Astrocyte (in vitro differentiated cells and primary cell): ENCODE measurements around the gene SUSD6. TPM values are rescaled to one million over a fixed set of nuclear protein-coding genes. Genes with fewer than 3 reads are reported as not detected.

Experiments used
- DNase-seq: peaks from one replicate; pipeline ENCODE4 v3.0.0-alpha.2; 2010; ENCODE audit warnings: low read depth
- FAIRE-seq: peaks from 2 replicates; lab custom pipeline; 2011; peaks lifted over from hg19 to GRCh38; lab: Jason Lieb, UNC
- H2AFZ ChIP-seq: 2 replicates; pipeline ENCODE4 v1.6.0; 2012; ENCODE audit warnings: low read depth, low read length, inconsistent platforms
- H3K27ac ChIP-seq: 2 replicates; pipeline ENCODE4 v1.5.1; 2011; ENCODE audit warnings: low read depth, low read length, inconsistent platforms
- H3K27me3 ChIP-seq: 2 replicates; pipeline ENCODE4 v1.6.0; 2011; ENCODE audit warnings: low read length, inconsistent platforms; ENCODE audit not compliant: insufficient read depth
- H3K36me3 ChIP-seq: 2 replicates; pipeline ENCODE4 v1.5.1; 2011; ENCODE audit warnings: low read length, inconsistent platforms; ENCODE audit not compliant: insufficient read depth
- H3K4me1 ChIP-seq: 2 replicates; pipeline ENCODE4 v1.5.1; 2011; ENCODE audit warnings: low read length, inconsistent platforms; ENCODE audit not compliant: insufficient read depth
- H3K4me2 ChIP-seq: 2 replicates; pipeline ENCODE4 v1.6.0; 2012; ENCODE audit warnings: low read length, inconsistent platforms
- H3K4me3 ChIP-seq: 2 replicates; pipeline ENCODE4 v1.5.1; 2011; ENCODE audit warnings: low read depth, mild to moderate bottlenecking, low read length, inconsistent platforms; ENCODE audit not compliant: insufficient read depth
- H3K79me2 ChIP-seq: 2 replicates; pipeline ENCODE4 v1.6.0; 2012; ENCODE audit warnings: mild to moderate bottlenecking, low read length, inconsistent platforms; ENCODE audit not compliant: insufficient read depth
- H3K9ac ChIP-seq: 2 replicates; pipeline ENCODE4 v1.6.0; 2012; ENCODE audit warnings: mild to moderate bottlenecking, low read length, inconsistent platforms
- H3K9me3 ChIP-seq: 2 replicates; pipeline ENCODE4 v1.5.1; 2012; ENCODE audit warnings: low read depth, mild to moderate bottlenecking, low read length, inconsistent platforms; ENCODE audit not compliant: insufficient read depth
- H4K20me1 ChIP-seq: 2 replicates; pipeline ENCODE4 v1.6.0; 2012; ENCODE audit warnings: low read length, inconsistent platforms; ENCODE audit not compliant: insufficient read depth
- H3K27ac Mint-ChIP-seq: one replicate; pipeline ENCODE4 v1.8.0; 2021; ENCODE audit warnings: mild to moderate bottlenecking, mixed read lengths; ENCODE audit not compliant: unreplicated experiment
- H3K27me3 Mint-ChIP-seq: one replicate; pipeline ENCODE4 v1.8.0; 2021; ENCODE audit warnings: low read depth, mixed read lengths; ENCODE audit not compliant: unreplicated experiment
- H3K36me3 Mint-ChIP-seq: one replicate; pipeline ENCODE4 v1.8.0; 2021; ENCODE audit warnings: low read depth, mixed read lengths; ENCODE audit not compliant: unreplicated experiment
- H3K4me1 Mint-ChIP-seq: one replicate; pipeline ENCODE4 v1.8.0; 2021; ENCODE audit warnings: low read depth, mixed read lengths; ENCODE audit not compliant: unreplicated experiment
- H3K4me3 Mint-ChIP-seq: one replicate; pipeline ENCODE4 v1.8.0; 2021; ENCODE audit warnings: mild to moderate bottlenecking, moderate library complexity, mixed read lengths; ENCODE audit not compliant: unreplicated experiment
- H3K9me3 Mint-ChIP-seq: one replicate; pipeline ENCODE4 v1.8.0; 2021; ENCODE audit warnings: mild to moderate bottlenecking, mixed read lengths; ENCODE audit not compliant: unreplicated experiment
- EZH2 ChIP-seq: IDR thresholded peaks from 2 replicates; pipeline ENCODE4 v1.6.1; 2012; ENCODE audit warnings: mild to moderate bottlenecking, low read length, inconsistent platforms; ENCODE audit not compliant: insufficient read depth
- total RNA-seq: library from RNA; stranded (reverse); gene quantifications from 2 replicates; pipeline ENCODE4 v1.2.1, GENCODE V29; 2021
- TF ChIP-seq, protein P1 (sequence below): IDR thresholded peaks from 2 replicates; pipeline ENCODE4 v1.5.1; 2011; ENCODE audit warnings: low read depth, mild to moderate bottlenecking, inconsistent platforms, low read length, moderate library complexity; ENCODE audit not compliant: insufficient read depth

The SUSD6 gene
- total RNA-seq, 1 donor from 2014 or later, result 25.6 TPM

DNA sequence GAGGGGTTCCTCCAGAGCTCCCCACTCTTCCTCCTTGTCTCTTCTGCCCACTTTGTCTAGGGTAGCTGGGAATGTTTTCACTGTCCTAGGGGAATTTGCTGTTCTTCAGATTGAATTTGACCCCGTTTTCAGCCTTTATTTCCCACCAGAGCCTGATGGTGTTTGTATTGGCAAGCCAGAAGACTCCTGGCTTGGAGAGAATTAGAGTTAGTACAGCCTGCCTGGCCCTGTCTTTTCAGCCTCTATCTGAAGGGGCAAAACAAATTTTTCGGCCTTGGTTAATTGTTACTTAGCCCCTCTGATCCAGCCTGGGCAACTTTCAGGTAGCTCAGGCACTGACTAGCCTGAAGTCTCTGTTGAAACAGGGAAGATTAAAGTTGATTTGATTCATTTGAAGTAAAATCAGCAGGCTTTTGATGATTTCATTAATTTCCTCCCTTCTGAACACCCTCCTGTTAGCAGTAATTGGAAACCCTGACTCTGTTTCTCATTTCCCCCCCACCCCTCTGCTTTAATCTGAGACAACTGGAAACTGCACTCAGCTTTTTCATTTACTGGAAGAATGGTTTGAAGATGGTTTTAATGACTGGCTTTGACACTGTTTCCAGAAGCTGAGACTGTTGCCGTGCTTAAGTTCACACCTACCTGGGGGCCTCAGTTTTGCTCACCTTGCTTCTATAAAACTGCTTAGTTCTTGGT, 63.3 kb downstream of the SUSD6 start:
- Histone ChIP-seq H3K27ac (no peak overlapping the region), H4K20me1 (peaks cover 82% of the 10 kb centered on the region), H3K27me3 (no peaks in the 10 kb centered on the region), H3K9me3 (no peaks in the 10 kb centered on the region), H2AFZ (no peak overlapping the region), H3K79me2 (peaks cover 72% of the 10 kb centered on the region), H3K4me3 (no peak overlapping the region), H3K9ac (no peak overlapping the region), H3K36me3 (no peaks in the 10 kb centered on the region), H3K4me2 (no peak overlapping the region), H3K4me1 (peaks cover 10% of the 10 kb centered on the region)
- TF ChIP-seq EZH2, result no peak
- TF ChIP-seq, protein P1, sequence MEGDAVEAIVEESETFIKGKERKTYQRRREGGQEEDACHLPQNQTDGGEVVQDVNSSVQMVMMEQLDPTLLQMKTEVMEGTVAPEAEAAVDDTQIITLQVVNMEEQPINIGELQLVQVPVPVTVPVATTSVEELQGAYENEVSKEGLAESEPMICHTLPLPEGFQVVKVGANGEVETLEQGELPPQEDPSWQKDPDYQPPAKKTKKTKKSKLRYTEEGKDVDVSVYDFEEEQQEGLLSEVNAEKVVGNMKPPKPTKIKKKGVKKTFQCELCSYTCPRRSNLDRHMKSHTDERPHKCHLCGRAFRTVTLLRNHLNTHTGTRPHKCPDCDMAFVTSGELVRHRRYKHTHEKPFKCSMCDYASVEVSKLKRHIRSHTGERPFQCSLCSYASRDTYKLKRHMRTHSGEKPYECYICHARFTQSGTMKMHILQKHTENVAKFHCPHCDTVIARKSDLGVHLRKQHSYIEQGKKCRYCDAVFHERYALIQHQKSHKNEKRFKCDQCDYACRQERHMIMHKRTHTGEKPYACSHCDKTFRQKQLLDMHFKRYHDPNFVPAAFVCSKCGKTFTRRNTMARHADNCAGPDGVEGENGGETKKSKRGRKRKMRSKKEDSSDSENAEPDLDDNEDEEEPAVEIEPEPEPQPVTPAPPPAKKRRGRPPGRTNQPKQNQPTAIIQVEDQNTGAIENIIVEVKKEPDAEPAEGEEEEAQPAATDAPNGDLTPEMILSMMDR, result no peak
- FAIRE-seq (no peak), DNase-seq (no peak)
- no peaks in the 10 kb centered on the region for H3K9me3 Mint-ChIP-seq
- H3K27me3 Mint-ChIP-seq, result no peaks in the 10 kb centered on the region
- peaks cover 9% of the 10 kb centered on the region for H3K4me1 Mint-ChIP-seq
- no peak overlapping the region for H3K27ac Mint-ChIP-seq
- peaks cover 10% of the 10 kb centered on the region for H3K36me3 Mint-ChIP-seq
- H3K4me3 Mint-ChIP-seq, result no peak overlapping the region

- Histone ChIP-seq H4K20me1 (peaks cover 82% of the 10 kb centered on the region), H3K9ac (no peak overlapping the region), H3K36me3 (no peaks in the 10 kb centered on the region), H3K27me3 (no peaks in the 10 kb centered on the region), H3K9me3 (no peaks in the 10 kb centered on the region), H3K27ac (no peak overlapping the region), H3K4me3 (no peak overlapping the region), H2AFZ (no peak overlapping the region), H3K4me1 (peaks cover 10% of the 10 kb centered on the region), H3K4me2 (no peak overlapping the region), H3K79me2 (peaks cover 68% of the 10 kb centered on the region)
- peaks cover 5% of the 10 kb centered on the region for H3K4me1 Mint-ChIP-seq
- H3K9me3 Mint-ChIP-seq, result no peaks in the 10 kb centered on the region
- H3K27ac Mint-ChIP-seq, result no peak overlapping the region
- FAIRE-seq (no peak), DNase-seq (no peak)
- TF ChIP-seq, protein P1, result no peak
- no peak for TF ChIP-seq EZH2
- H3K4me3 Mint-ChIP-seq, result no peak overlapping the region
- peaks cover 6% of the 10 kb centered on the region for H3K36me3 Mint-ChIP-seq
- no peaks in the 10 kb centered on the region for H3K27me3 Mint-ChIP-seq
Observed at GRCh38 chr14:69675245-69675583, 63.8 kb downstream of the SUSD6 start.

DNA sequence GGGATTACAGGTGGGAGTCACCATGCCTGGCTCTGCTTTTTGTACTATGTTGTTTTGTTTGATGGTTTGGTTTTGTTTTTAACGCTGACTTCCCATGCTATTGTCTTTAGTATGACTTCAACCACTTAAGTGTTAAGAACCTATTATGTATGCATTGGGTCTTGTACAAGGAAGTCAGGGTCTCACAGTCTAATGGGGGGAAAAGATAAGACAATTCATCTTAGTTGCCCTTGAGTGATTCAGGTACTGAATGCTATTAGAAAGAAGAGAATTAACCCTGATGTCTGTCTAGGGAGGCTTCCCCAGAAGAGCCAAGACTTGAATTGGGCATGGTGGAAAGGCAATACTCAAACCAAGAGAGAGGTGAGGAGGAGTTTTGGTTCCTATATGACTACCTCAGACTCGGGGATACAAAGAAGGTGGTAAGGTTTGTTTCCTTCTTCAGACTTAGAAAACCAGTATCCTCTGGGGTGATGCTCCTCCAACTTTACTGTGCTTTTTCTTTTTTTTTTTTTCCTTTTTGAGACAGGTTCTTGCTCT, 64.6 kb downstream of the SUSD6 start:
- Histone ChIP-seq H2AFZ (no peak overlapping the region), H3K4me1 (peaks cover 10% of the 10 kb centered on the region), H3K9me3 (no peaks in the 10 kb centered on the region), H3K36me3 (no peaks in the 10 kb centered on the region), H3K4me3 (no peak overlapping the region), H3K4me2 (no peak overlapping the region), H4K20me1 (peaks cover 82% of the 10 kb centered on the region), H3K79me2 (peaks cover 66% of the 10 kb centered on the region), H3K27me3 (no peaks in the 10 kb centered on the region), H3K27ac (no peak overlapping the region), H3K9ac (no peak overlapping the region)
- H3K27me3 Mint-ChIP-seq, result no peaks in the 10 kb centered on the region
- DNase-seq (no peak), FAIRE-seq (no peak)
- no peaks in the 10 kb centered on the region for H3K9me3 Mint-ChIP-seq
- H3K4me1 Mint-ChIP-seq, result peaks cover 4% of the 10 kb centered on the region
- H3K4me3 Mint-ChIP-seq, result no peak overlapping the region
- TF ChIP-seq EZH2, result no peak
- TF ChIP-seq, protein P1, result no peak
- H3K27ac Mint-ChIP-seq, result no peak overlapping the region
- peaks cover 6% of the 10 kb centered on the region for H3K36me3 Mint-ChIP-seq
